Right lobe of liver (tissue), 4 donors: Measurements from ENCODE around the gene NKG7.

ENCODE experiments used
- CTCF ChIP-seq, 4 donors: fragments of 200-600 bp in 3 of 4; fragments of 450-650 bp in 1 of 4; IDR thresholded peaks; one replicate each; pipeline versions ENCODE4 v1.5.1 to v1.8.0; 2016 to 2022; ENCODE audit warnings: antibody characterized with exemption in 4 of 4, mild to moderate bottlenecking in 2 of 4
- POLR2A ChIP-seq: fragments of 450-650 bp; IDR thresholded peaks from one replicate; pipeline ENCODE4 v1.6.1; 2017; ENCODE audit warnings: antibody characterized with exemption, mild to moderate bottlenecking
- donor health status: DM: no; HTN: no; CAD: no.
- donor health status: DM: no; HTN: no; CAD: no.
- donor health status: DM: no; HTN: yes; CAD: no.

GRCh38 chr19:51407511-51408131 is 35.2 kb upstream of the NKG7 start:
- TF ChIP-seq CTCF (IDR thresholded peaks at IDR 0.05) (peak; percentile 51 to 66 (median 56)), POLR2A (no peak)
